Measurements from ENCODE around the gene MRAS.

The MRAS gene

GRCh38 chr3:138389841-138390581 lies 41.6 kb downstream of the MRAS start:
- Histone ChIP-seq H3K27ac (ENCODE audit: low read depth, low read length, severe bottlenecking) (peak overlapping the region; percentile 71), H3K4me1 (ENCODE audit: control insufficient read depth, insufficient read depth, low read length, poor library complexity, severe bottlenecking) (peaks cover 16% of the 10 kb centered on the region), H3K9me3 (ENCODE audit: control insufficient read depth, low read length) (no peaks in the 10 kb centered on the region), H3K4me3 (ENCODE audit: extremely low read depth, insufficient read depth, low read length, poor library complexity, severe bottlenecking) (no peak overlapping the region), H3K36me3 (ENCODE audit: control insufficient read depth, insufficient read depth, low read length) (peaks cover 4% of the 10 kb centered on the region)
- 84 to 86% methylated on average over 5 to 6 of the region's 9 CpGs for WGBS, 2 experiments (ENCODE audit: insufficient coverage in 2 of 2)

GRCh38 chr3:138390582-138390932 lies 42.2 kb downstream of the MRAS start:
- no peak overlapping the region for H3K4me3 ChIP-seq (ENCODE audit: extremely low read depth, insufficient read depth, low read length, poor library complexity, severe bottlenecking)
- no CpG with 5 or more reads among the region's 2 CpGs for WGBS, 2 experiments (ENCODE audit: insufficient coverage in 2 of 2)
- no peak overlapping the region for H3K27ac ChIP-seq (ENCODE audit: low read depth, low read length, severe bottlenecking)
- H3K36me3 ChIP-seq (ENCODE audit: control insufficient read depth, insufficient read depth, low read length), result peaks cover 4% of the 10 kb centered on the region
- H3K4me1 ChIP-seq (ENCODE audit: control insufficient read depth, insufficient read depth, low read length, poor library complexity, severe bottlenecking), result peaks cover 16% of the 10 kb centered on the region
- no peaks in the 10 kb centered on the region for H3K9me3 ChIP-seq (ENCODE audit: control insufficient read depth, low read length)

- Histone ChIP-seq H3K27ac (ENCODE audit: low read depth, low read length, severe bottlenecking) (no peak overlapping the region), H3K4me1 (ENCODE audit: control insufficient read depth, insufficient read depth, low read length, poor library complexity, severe bottlenecking) (peaks cover 16% of the 10 kb centered on the region), H3K9me3 (ENCODE audit: control insufficient read depth, low read length) (no peaks in the 10 kb centered on the region), H3K36me3 (ENCODE audit: control insufficient read depth, insufficient read depth, low read length) (peaks cover 5% of the 10 kb centered on the region), H3K4me3 (ENCODE audit: extremely low read depth, insufficient read depth, low read length, poor library complexity, severe bottlenecking) (no peak overlapping the region)
- 90 to 100% methylated on average over 2 of the region's 4 CpGs for WGBS, 2 experiments (ENCODE audit: insufficient coverage in 2 of 2)
These were observed 45.8 kb downstream of the MRAS start for GRCh38 chr3:138394156-138394555.

GRCh38 chr3:138394686-138395085 lies 46.3 kb downstream of the MRAS start:
- WGBS, 2 experiments (ENCODE audit: insufficient coverage in 2 of 2), result 90 to 96% methylated on average over 5 of the region's 5 CpGs
- H3K4me3 ChIP-seq (ENCODE audit: extremely low read depth, insufficient read depth, low read length, poor library complexity, severe bottlenecking), result no peak overlapping the region
- H3K36me3 ChIP-seq (ENCODE audit: control insufficient read depth, insufficient read depth, low read length), result peaks cover 10% of the 10 kb centered on the region
- H3K4me1 ChIP-seq (ENCODE audit: control insufficient read depth, insufficient read depth, low read length, poor library complexity, severe bottlenecking), result peaks cover 11% of the 10 kb centered on the region
- no peaks in the 10 kb centered on the region for H3K9me3 ChIP-seq (ENCODE audit: control insufficient read depth, low read length)
- H3K27ac ChIP-seq (ENCODE audit: low read depth, low read length, severe bottlenecking), result no peak overlapping the region

GRCh38 chr3:138395865-138396751 lies 47.7 kb downstream of the MRAS start:
- 91 to 93% methylated on average over 7 to 10 of the region's 12 CpGs for WGBS, 2 experiments (ENCODE audit: insufficient coverage in 2 of 2)
- Histone ChIP-seq H3K9me3 (ENCODE audit: control insufficient read depth, low read length) (no peaks in the 10 kb centered on the region), H3K4me1 (ENCODE audit: control insufficient read depth, insufficient read depth, low read length, poor library complexity, severe bottlenecking) (no peaks in the 10 kb centered on the region), H3K27ac (ENCODE audit: low read depth, low read length, severe bottlenecking) (no peak overlapping the region), H3K4me3 (ENCODE audit: extremely low read depth, insufficient read depth, low read length, poor library complexity, severe bottlenecking) (no peak overlapping the region), H3K36me3 (ENCODE audit: control insufficient read depth, insufficient read depth, low read length) (peaks cover 12% of the 10 kb centered on the region)

GRCh38 chr3:138396752-138397410 lies 48.5 kb downstream of the MRAS start:
- Histone ChIP-seq H3K4me3 (ENCODE audit: extremely low read depth, insufficient read depth, low read length, poor library complexity, severe bottlenecking) (no peak overlapping the region), H3K9me3 (ENCODE audit: control insufficient read depth, low read length) (no peaks in the 10 kb centered on the region), H3K27ac (ENCODE audit: low read depth, low read length, severe bottlenecking) (no peak overlapping the region), H3K36me3 (ENCODE audit: control insufficient read depth, insufficient read depth, low read length) (peaks cover 12% of the 10 kb centered on the region), H3K4me1 (ENCODE audit: control insufficient read depth, insufficient read depth, low read length, poor library complexity, severe bottlenecking) (peaks cover under 1% of the 10 kb centered on the region)
- WGBS, 2 experiments (ENCODE audit: insufficient coverage in 2 of 2), result 88 to 91% methylated on average over 11 to 14 of the region's 14 CpGs

- Histone ChIP-seq H3K4me3 (ENCODE audit: extremely low read depth, insufficient read depth, low read length, poor library complexity, severe bottlenecking) (no peak overlapping the region), H3K36me3 (ENCODE audit: control insufficient read depth, insufficient read depth, low read length) (peaks cover 18% of the 10 kb centered on the region), H3K9me3 (ENCODE audit: control insufficient read depth, low read length) (no peaks in the 10 kb centered on the region), H3K4me1 (ENCODE audit: control insufficient read depth, insufficient read depth, low read length, poor library complexity, severe bottlenecking) (peaks cover 7% of the 10 kb centered on the region), H3K27ac (ENCODE audit: low read depth, low read length, severe bottlenecking) (no peak overlapping the region)
- WGBS, 2 experiments (ENCODE audit: insufficient coverage in 2 of 2), result 89 to 94% methylated on average over 3 to 4 of the region's 4 CpGs
These were observed 49.6 kb downstream of the MRAS start for GRCh38 chr3:138397983-138398382.

GRCh38 chr3:138398791-138399575 lies 50.6 kb downstream of the MRAS start:
- H3K4me1 ChIP-seq (ENCODE audit: control insufficient read depth, insufficient read depth, low read length, poor library complexity, severe bottlenecking), result peaks cover 7% of the 10 kb centered on the region
- no peak overlapping the region for H3K4me3 ChIP-seq (ENCODE audit: extremely low read depth, insufficient read depth, low read length, poor library complexity, severe bottlenecking)
- no peak overlapping the region for H3K27ac ChIP-seq (ENCODE audit: low read depth, low read length, severe bottlenecking)
- H3K36me3 ChIP-seq (ENCODE audit: control insufficient read depth, insufficient read depth, low read length), result peaks cover 28% of the 10 kb centered on the region
- H3K9me3 ChIP-seq (ENCODE audit: control insufficient read depth, low read length), result no peaks in the 10 kb centered on the region
- 93 to 97% methylated on average over 6 of the region's 11 CpGs for WGBS, 2 experiments (ENCODE audit: insufficient coverage in 2 of 2)

- WGBS, 2 experiments (ENCODE audit: insufficient coverage in 2 of 2), result 95 to 96% methylated on average over 9 of the region's 10 CpGs
- no peak overlapping the region for H3K27ac ChIP-seq (ENCODE audit: low read depth, low read length, severe bottlenecking)
- H3K36me3 ChIP-seq (ENCODE audit: control insufficient read depth, insufficient read depth, low read length), result peaks cover 34% of the 10 kb centered on the region
- peaks cover 7% of the 10 kb centered on the region for H3K4me1 ChIP-seq (ENCODE audit: control insufficient read depth, insufficient read depth, low read length, poor library complexity, severe bottlenecking)
- H3K4me3 ChIP-seq (ENCODE audit: extremely low read depth, insufficient read depth, low read length, poor library complexity, severe bottlenecking), result no peak overlapping the region
- no peaks in the 10 kb centered on the region for H3K9me3 ChIP-seq (ENCODE audit: control insufficient read depth, low read length)
These were observed 51.4 kb downstream of the MRAS start for GRCh38 chr3:138399766-138400165.

- Histone ChIP-seq H3K36me3 (ENCODE audit: control insufficient read depth, insufficient read depth, low read length) (peaks cover 35% of the 10 kb centered on the region), H3K4me1 (ENCODE audit: control insufficient read depth, insufficient read depth, low read length, poor library complexity, severe bottlenecking) (peaks cover 7% of the 10 kb centered on the region), H3K4me3 (ENCODE audit: extremely low read depth, insufficient read depth, low read length, poor library complexity, severe bottlenecking) (no peak overlapping the region), H3K27ac (ENCODE audit: low read depth, low read length, severe bottlenecking) (no peak overlapping the region), H3K9me3 (ENCODE audit: control insufficient read depth, low read length) (no peaks in the 10 kb centered on the region)
- WGBS, 2 experiments (ENCODE audit: insufficient coverage in 2 of 2), result 100% methylated on average over 1 to 2 of the region's 2 CpGs
These were observed 52.3 kb downstream of the MRAS start for GRCh38 chr3:138400651-138401070.

Measured in mesodermal cell (in vitro differentiated cells).